ENCODE data around the gene FAM171A1.

DNA sequence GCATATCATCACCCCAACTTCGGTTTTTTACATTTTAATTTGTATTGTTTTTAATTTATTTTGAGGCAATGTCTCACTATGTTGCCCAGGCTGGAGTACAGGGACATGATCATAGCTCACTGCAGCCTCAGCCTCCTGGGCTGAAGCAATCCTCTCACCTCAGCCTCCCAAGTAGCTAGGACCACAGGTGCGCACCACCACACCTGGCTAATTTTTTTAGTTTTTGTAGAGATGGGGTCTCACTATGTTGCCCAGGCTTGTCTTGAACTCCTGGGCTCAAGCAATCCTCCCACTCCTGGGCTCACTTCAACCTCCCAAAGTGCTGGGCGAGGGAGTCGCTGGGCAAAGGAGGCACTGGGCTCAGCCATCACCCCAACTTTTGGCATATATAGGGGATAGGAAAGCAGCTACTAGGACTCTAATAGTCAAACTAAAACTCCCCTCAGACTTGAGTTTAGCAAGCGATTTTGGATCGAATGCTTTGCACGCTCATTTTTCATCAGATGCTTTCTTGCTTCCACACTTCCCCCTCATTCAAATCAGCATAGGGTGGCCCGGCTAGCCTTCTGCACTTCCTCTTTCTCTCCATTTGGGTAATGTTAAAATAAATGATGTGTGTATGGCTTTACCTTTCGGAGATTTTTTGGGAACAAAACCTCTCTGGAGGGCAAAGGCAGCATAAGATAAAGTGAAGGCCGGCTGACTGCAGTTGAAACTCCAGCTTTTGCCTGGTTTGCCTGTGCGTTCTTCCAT is 181.8 kb downstream of the FAM171A1 start:
- TF ChIP-seq, protein P1, sequence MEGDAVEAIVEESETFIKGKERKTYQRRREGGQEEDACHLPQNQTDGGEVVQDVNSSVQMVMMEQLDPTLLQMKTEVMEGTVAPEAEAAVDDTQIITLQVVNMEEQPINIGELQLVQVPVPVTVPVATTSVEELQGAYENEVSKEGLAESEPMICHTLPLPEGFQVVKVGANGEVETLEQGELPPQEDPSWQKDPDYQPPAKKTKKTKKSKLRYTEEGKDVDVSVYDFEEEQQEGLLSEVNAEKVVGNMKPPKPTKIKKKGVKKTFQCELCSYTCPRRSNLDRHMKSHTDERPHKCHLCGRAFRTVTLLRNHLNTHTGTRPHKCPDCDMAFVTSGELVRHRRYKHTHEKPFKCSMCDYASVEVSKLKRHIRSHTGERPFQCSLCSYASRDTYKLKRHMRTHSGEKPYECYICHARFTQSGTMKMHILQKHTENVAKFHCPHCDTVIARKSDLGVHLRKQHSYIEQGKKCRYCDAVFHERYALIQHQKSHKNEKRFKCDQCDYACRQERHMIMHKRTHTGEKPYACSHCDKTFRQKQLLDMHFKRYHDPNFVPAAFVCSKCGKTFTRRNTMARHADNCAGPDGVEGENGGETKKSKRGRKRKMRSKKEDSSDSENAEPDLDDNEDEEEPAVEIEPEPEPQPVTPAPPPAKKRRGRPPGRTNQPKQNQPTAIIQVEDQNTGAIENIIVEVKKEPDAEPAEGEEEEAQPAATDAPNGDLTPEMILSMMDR (IDR thresholded peaks at IDR 0.05) = no peak
- no peak for TF ChIP-seq POLR2A (IDR thresholded peaks at IDR 0.05)
